ENCODE measurements around the gene DNAJC28. TPM values are rescaled to one million over a fixed set of nuclear protein-coding genes. Genes with fewer than 3 reads are reported as not detected.
A peak's percentile ranks its signal among the peaks of the same experiment; 100 is the strongest.

DNAJC28 gene
- total and polyA plus RNA-seq, 9 of the 15 experiments (the other 6 are each of a cell fraction or from before 2014, with no cell fraction given) = 0.68 to 2.5 (median 1.1) TPM

DNA sequence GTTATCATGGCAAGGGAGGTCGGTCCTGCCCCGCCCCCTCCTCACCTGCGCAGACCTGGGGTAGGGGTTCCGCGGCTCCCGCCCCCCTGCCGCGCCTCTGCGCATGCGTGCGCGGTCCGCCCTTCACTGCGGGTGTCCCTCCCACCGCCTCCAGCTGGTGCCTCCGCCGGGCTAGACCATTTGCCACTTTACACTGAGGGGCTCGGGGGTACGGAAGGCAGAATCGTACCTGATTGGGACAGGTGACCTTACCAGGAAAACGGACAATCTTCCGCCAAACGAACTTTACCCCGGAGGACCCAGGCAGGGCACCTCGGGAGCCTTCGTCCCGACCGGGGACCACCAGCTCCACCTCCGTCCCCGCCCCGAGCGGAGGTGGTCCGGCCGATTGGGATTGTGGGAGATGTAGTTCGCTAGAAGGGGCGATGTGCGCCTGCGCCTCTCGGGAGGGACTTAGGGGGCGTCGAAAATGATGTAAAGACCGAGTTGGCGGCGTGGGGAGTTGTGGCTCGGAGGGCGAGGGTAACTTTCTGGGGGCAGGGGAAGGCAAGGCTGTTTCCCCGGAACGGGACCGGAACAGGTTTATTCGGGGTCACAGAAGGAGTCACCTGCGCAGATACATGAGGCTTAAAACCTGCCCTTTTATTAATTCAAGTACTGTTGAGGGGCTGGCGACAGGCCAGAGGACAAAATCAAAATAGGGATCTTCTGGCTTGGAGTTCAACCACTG is at the start of gene DNAJC28 (continued):
- TF ChIP-seq, protein P1, sequence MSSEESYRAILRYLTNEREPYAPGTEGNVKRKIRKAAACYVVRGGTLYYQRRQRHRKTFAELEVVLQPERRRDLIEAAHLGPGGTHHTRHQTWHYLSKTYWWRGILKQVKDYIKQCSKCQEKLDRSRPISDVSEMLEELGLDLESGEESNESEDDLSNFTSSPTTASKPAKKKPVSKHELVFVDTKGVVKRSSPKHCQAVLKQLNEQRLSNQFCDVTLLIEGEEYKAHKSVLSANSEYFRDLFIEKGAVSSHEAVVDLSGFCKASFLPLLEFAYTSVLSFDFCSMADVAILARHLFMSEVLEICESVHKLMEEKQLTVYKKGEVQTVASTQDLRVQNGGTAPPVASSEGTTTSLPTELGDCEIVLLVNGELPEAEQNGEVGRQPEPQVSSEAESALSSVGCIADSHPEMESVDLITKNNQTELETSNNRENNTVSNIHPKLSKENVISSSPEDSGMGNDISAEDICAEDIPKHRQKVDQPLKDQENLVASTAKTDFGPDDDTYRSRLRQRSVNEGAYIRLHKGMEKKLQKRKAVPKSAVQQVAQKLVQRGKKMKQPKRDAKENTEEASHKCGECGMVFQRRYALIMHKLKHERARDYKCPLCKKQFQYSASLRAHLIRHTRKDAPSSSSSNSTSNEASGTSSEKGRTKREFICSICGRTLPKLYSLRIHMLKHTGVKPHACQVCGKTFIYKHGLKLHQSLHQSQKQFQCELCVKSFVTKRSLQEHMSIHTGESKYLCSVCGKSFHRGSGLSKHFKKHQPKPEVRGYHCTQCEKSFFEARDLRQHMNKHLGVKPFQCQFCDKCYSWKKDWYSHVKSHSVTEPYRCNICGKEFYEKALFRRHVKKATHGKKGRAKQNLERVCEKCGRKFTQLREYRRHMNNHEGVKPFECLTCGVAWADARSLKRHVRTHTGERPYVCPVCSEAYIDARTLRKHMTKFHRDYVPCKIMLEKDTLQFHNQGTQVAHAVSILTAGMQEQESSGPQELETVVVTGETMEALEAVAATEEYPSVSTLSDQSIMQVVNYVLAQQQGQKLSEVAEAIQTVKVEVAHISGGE (CRISPR knock-in tag; IDR thresholded peaks at IDR 0.05) = peak in 1 of 3 experiments; percentile 72; a peak in 2 of 6 replicates
- TF ChIP-seq BDP1 (IDR thresholded peaks at IDR 0.05; ENCODE audit: insufficient read depth, insufficient read length) = no peak
- TF ChIP-seq GATAD2A (IDR thresholded peaks at IDR 0.05) = no peak
- TF ChIP-seq, protein P2, sequence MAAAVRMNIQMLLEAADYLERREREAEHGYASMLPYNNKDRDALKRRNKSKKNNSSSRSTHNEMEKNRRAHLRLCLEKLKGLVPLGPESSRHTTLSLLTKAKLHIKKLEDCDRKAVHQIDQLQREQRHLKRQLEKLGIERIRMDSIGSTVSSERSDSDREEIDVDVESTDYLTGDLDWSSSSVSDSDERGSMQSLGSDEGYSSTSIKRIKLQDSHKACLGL (CRISPR knock-in tag; IDR thresholded peaks at IDR 0.05; ENCODE audit: borderline replicate concordance, poor library complexity, severe bottlenecking) = no peak
- TF ChIP-seq, protein P3, sequence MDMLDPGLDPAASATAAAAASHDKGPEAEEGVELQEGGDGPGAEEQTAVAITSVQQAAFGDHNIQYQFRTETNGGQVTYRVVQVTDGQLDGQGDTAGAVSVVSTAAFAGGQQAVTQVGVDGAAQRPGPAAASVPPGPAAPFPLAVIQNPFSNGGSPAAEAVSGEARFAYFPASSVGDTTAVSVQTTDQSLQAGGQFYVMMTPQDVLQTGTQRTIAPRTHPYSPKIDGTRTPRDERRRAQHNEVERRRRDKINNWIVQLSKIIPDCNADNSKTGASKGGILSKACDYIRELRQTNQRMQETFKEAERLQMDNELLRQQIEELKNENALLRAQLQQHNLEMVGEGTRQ (CRISPR knock-in tag; IDR thresholded peaks at IDR 0.05) = no peak
- TF ChIP-seq, protein P4, sequence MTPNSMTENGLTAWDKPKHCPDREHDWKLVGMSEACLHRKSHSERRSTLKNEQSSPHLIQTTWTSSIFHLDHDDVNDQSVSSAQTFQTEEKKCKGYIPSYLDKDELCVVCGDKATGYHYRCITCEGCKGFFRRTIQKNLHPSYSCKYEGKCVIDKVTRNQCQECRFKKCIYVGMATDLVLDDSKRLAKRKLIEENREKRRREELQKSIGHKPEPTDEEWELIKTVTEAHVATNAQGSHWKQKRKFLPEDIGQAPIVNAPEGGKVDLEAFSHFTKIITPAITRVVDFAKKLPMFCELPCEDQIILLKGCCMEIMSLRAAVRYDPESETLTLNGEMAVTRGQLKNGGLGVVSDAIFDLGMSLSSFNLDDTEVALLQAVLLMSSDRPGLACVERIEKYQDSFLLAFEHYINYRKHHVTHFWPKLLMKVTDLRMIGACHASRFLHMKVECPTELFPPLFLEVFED (CRISPR knock-in tag; conservative IDR thresholded peaks at IDR 0.05) = 0 out of 2 replicates have a peak, but pooled peaks have one; percentile 57
- TF ChIP-seq, protein P5, sequence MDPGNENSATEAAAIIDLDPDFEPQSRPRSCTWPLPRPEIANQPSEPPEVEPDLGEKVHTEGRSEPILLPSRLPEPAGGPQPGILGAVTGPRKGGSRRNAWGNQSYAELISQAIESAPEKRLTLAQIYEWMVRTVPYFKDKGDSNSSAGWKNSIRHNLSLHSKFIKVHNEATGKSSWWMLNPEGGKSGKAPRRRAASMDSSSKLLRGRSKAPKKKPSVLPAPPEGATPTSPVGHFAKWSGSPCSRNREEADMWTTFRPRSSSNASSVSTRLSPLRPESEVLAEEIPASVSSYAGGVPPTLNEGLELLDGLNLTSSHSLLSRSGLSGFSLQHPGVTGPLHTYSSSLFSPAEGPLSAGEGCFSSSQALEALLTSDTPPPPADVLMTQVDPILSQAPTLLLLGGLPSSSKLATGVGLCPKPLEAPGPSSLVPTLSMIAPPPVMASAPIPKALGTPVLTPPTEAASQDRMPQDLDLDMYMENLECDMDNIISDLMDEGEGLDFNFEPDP (CRISPR knock-in tag; IDR thresholded peaks at IDR 0.05) = no peak
- no peak for TF ChIP-seq CHD1 (IDR thresholded peaks at IDR 0.05; ENCODE audit: low read length)
- TF ChIP-seq RCOR1 (IDR thresholded peaks at IDR 0.05; ENCODE audit: borderline replicate concordance in 1 of 2, low read depth in 2 of 2, low read length in 2 of 2) = no peak
- TF ChIP-seq, protein P6, sequence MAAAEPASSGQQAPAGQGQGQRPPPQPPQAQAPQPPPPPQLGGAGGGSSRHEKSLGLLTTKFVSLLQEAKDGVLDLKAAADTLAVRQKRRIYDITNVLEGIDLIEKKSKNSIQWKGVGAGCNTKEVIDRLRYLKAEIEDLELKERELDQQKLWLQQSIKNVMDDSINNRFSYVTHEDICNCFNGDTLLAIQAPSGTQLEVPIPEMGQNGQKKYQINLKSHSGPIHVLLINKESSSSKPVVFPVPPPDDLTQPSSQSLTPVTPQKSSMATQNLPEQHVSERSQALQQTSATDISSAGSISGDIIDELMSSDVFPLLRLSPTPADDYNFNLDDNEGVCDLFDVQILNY (CRISPR knock-in tag; IDR thresholded peaks at IDR 0.05) = no peak

Data from K562 (cell line).